Chondrocyte (in vitro differentiated cells): ENCODE data around the gene METTL22. TPM values are rescaled to one million over a fixed set of nuclear protein-coding genes. Genes with fewer than 3 reads are reported as not detected.
A peak's percentile ranks its signal among the peaks of the same experiment; 100 is the strongest.

Source experiments
- DNase-seq: peaks from one replicate; pipeline ENCODE4 v3.0.0; 2021; ENCODE audit warnings: mixed read lengths, low spot score
- H3K27ac Mint-ChIP-seq: one replicate; pipeline ENCODE4 v1.8.0; 2021; ENCODE audit warnings: mild to moderate bottlenecking, moderate library complexity, mixed read lengths; ENCODE audit not compliant: unreplicated experiment
- H3K27me3 Mint-ChIP-seq: 2 replicates; pipeline ENCODE4 v1.8.0; 2021; ENCODE audit warnings: low read depth, mixed read lengths
- H3K36me3 Mint-ChIP-seq: 2 replicates; pipeline ENCODE4 v1.8.0; 2021; ENCODE audit warnings: low read depth, mixed read lengths
- H3K4me1 Mint-ChIP-seq: 2 replicates; pipeline ENCODE4 v1.8.0; 2021; ENCODE audit warnings: low read depth, mild to moderate bottlenecking, mixed read lengths
- H3K4me3 Mint-ChIP-seq: one replicate; pipeline ENCODE4 v1.8.0; 2021; ENCODE audit warnings: mild to moderate bottlenecking, moderate library complexity, mixed read lengths; ENCODE audit not compliant: unreplicated experiment
- H3K9me3 Mint-ChIP-seq: 2 replicates; pipeline ENCODE4 v1.8.0; 2021; ENCODE audit warnings: low read depth, mixed read lengths
- CTCF ChIP-seq: fragments of 200-600 bp; sonication (generic); IDR thresholded peaks from 2 replicates; pipeline ENCODE4 v1.5.0; 2021; ENCODE audit warnings: antibody characterized with exemption, mild to moderate bottlenecking, moderate library complexity
- total RNA-seq: library from RNA; stranded (reverse); gene quantifications from 3 replicates; pipeline ENCODE4 v1.2.1, GENCODE V29; 2021

METTL22 gene
- total RNA-seq, 1 donor from 2014 or later, result 39.9 TPM

GRCh38 chr16:8631818-8632465, 10.4 kb downstream of the METTL22 start:
- no peak for DNase-seq
- peaks cover 34% of the 10 kb centered on the region for H3K36me3 Mint-ChIP-seq
- TF ChIP-seq CTCF, result no peak
- H3K27ac Mint-ChIP-seq, result no peak overlapping the region
- H3K9me3 Mint-ChIP-seq, result no peaks in the 10 kb centered on the region
- no peak overlapping the region for H3K4me3 Mint-ChIP-seq
- no peaks in the 10 kb centered on the region for H3K27me3 Mint-ChIP-seq
- no peaks in the 10 kb centered on the region for H3K4me1 Mint-ChIP-seq

- no peaks in the 10 kb centered on the region for H3K9me3 Mint-ChIP-seq
- no peak overlapping the region for H3K4me3 Mint-ChIP-seq
- DNase-seq, result no peak
- H3K36me3 Mint-ChIP-seq, result peaks cover 34% of the 10 kb centered on the region
- no peak for TF ChIP-seq CTCF
- no peak overlapping the region for H3K27ac Mint-ChIP-seq
- H3K4me1 Mint-ChIP-seq, result no peaks in the 10 kb centered on the region
- no peaks in the 10 kb centered on the region for H3K27me3 Mint-ChIP-seq
Measured at GRCh38 chr16:8632675-8633182, 11.2 kb downstream of the METTL22 start.

- H3K4me1 Mint-ChIP-seq, result no peaks in the 10 kb centered on the region
- no peaks in the 10 kb centered on the region for H3K9me3 Mint-ChIP-seq
- peaks cover 35% of the 10 kb centered on the region for H3K36me3 Mint-ChIP-seq
- no peaks in the 10 kb centered on the region for H3K27me3 Mint-ChIP-seq
- H3K4me3 Mint-ChIP-seq, result no peak overlapping the region
- no peak for DNase-seq
- peak; percentile 65 for TF ChIP-seq CTCF
- H3K27ac Mint-ChIP-seq, result no peak overlapping the region
Measured at GRCh38 chr16:8634991-8635736, 13.7 kb downstream of the METTL22 start.

- DNase-seq, result peak; percentile 75
- no peaks in the 10 kb centered on the region for H3K9me3 Mint-ChIP-seq
- H3K4me1 Mint-ChIP-seq, result no peaks in the 10 kb centered on the region
- TF ChIP-seq CTCF, result no peak
- no peak overlapping the region for H3K27ac Mint-ChIP-seq
- no peaks in the 10 kb centered on the region for H3K27me3 Mint-ChIP-seq
- peaks cover 64% of the 10 kb centered on the region for H3K36me3 Mint-ChIP-seq
- H3K4me3 Mint-ChIP-seq, result no peak overlapping the region
Measured at GRCh38 chr16:8639694-8640093, 18.2 kb downstream of the METTL22 start.

GRCh38 chr16:8641671-8642070, 20.2 kb downstream of the METTL22 start:
- TF ChIP-seq CTCF, result no peak
- no peak overlapping the region for H3K4me3 Mint-ChIP-seq
- H3K9me3 Mint-ChIP-seq, result no peaks in the 10 kb centered on the region
- DNase-seq, result peak; percentile 38
- no peaks in the 10 kb centered on the region for H3K27me3 Mint-ChIP-seq
- H3K27ac Mint-ChIP-seq, result no peak overlapping the region
- H3K36me3 Mint-ChIP-seq, result peaks cover 67% of the 10 kb centered on the region
- no peaks in the 10 kb centered on the region for H3K4me1 Mint-ChIP-seq
